Right ventricle myocardium superior (tissue), 1 donor: ENCODE results near the gene CACNB1. TPM values are rescaled to one million over a fixed set of nuclear protein-coding genes. Genes with fewer than 3 reads are reported as not detected.

ENCODE experiments used
- total RNA-seq: library from RNA; stranded (reverse); fragmentation: NEBNext Ultra II Directional; extraction: Animal tissue kit (Norgen Biotek cat#: 25700); gene quantifications from one replicate; pipeline ENCODE4 v1.2.1, GENCODE V29; 2021
- donor health status: DM: no; HTN: yes; CAD: no; lungs with severe emphysema.

Gene CACNB1
- total RNA-seq, 1 donor from 2014 or later: 4.6 TPM

Other genes with a start within 250 kb of the CACNB1 start
- gene FBXO47, start 230.3 kb downstream of the CACNB1 start, total RNA-seq: not detected
- 14.1 TPM for gene PLXDC1, start 46.0 kb downstream of the CACNB1 start, total RNA-seq
- not detected for gene ARL5C, start 31.5 kb downstream of the CACNB1 start, total RNA-seq
- gene RPL19, start 2.6 kb upstream of the CACNB1 start, total RNA-seq: 934 TPM
- gene STAC2, start 28.3 kb upstream of the CACNB1 start, total RNA-seq: 1.4 TPM
- gene FBXL20, start 204.0 kb upstream of the CACNB1 start, total RNA-seq: 12.1 TPM